KMS-11 (cell line): ENCODE results near the gene R3HCC1L.

Experiments used
- H2AFZ ChIP-seq: fragments of 200-600 bp; sonication (generic); 2 replicates; pipeline ENCODE4 v1.6.1; 2016; ENCODE audit warnings: antibody characterized with exemption, mixed run types, low read depth
- H3K27ac ChIP-seq: fragments of 200-600 bp; sonication (generic); 2 replicates; pipeline ENCODE4 v1.6.1; 2016; ENCODE audit warnings: mild to moderate bottlenecking, mixed run types
- H3K27me3 ChIP-seq: fragments of 200-600 bp; sonication (generic); 2 replicates; pipeline ENCODE4 v1.6.1; 2017; ENCODE audit warnings: mild to moderate bottlenecking, low read depth, mixed run types, moderate library complexity; ENCODE audit not compliant: insufficient read depth
- H3K36me3 ChIP-seq: fragments of 200-600 bp; sonication (generic); 2 replicates; pipeline ENCODE4 v1.6.1; 2017; ENCODE audit warnings: mild to moderate bottlenecking, mixed run types; ENCODE audit not compliant: insufficient read depth
- H3K4me1 ChIP-seq: fragments of 200-600 bp; sonication (generic); 2 replicates; pipeline ENCODE4 v1.6.1; 2016; ENCODE audit warnings: mild to moderate bottlenecking, low read depth, mixed run types; ENCODE audit not compliant: poor library complexity, severe bottlenecking
- H3K4me2 ChIP-seq: fragments of 200-600 bp; sonication (generic); 2 replicates; pipeline ENCODE4 v1.7.0; 2016; ENCODE audit warnings: mild to moderate bottlenecking, mixed run types
- H3K4me3 ChIP-seq: fragments of 200-600 bp; sonication (generic); IDR thresholded peaks from 2 replicates; pipeline ENCODE4 v1.6.1; 2017; ENCODE audit warnings: low read depth, low read length, mixed read lengths; ENCODE audit not compliant: insufficient read depth
- H3K79me2 ChIP-seq: fragments of 200-600 bp; sonication (generic); 2 replicates; pipeline ENCODE4 v1.6.1; 2016; ENCODE audit warnings: low read depth, mixed run types; ENCODE audit not compliant: insufficient read depth
- H3K9ac ChIP-seq: fragments of 200-600 bp; sonication (generic); 2 replicates; pipeline ENCODE4 v1.6.1; 2016; ENCODE audit warnings: mild to moderate bottlenecking, mixed run types
- H4K20me1 ChIP-seq: fragments of 200-600 bp; sonication (generic); 2 replicates; pipeline ENCODE4 v1.6.1; 2016; ENCODE audit warnings: mild to moderate bottlenecking, mixed run types; ENCODE audit not compliant: insufficient read depth
- TF ChIP-seq, protein P1 (sequence below): fragments of 200-600 bp; sonication (generic); conservative IDR thresholded peaks from 2 replicates; pipeline ENCODE4 v1.6.1; 2017; ENCODE audit warnings: low read depth, mild to moderate bottlenecking, antibody characterized with exemption, low read length, moderate library complexity, mixed read lengths

The R3HCC1L gene

GRCh38 chr10:98098247-98098646 lies 36.2 kb upstream of the R3HCC1L start:
- no peaks in the 10 kb centered on the region for H3K4me1 ChIP-seq

DNA sequence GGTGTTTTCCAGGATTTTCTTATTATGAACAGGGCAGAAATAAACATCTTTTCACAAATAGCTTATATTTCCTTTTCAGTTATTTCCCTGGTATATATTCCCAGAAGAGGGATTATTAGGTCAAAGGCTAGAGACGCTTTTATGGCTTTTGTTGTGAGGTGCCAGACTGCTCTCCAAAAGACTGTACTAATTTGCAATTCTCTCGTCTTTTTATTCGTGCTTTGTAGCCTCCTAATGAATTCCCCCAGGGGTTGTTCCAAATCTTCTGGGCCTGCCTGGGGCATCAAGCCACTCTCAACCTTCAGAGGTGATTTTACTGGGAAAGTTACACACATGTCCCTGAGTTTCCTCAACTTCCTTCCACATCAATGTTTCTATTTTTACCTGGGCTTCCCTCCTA lies 34.0 kb upstream of the R3HCC1L start:
- H3K4me2 ChIP-seq = no peak overlapping the region
- H3K4me1 ChIP-seq = no peaks in the 10 kb centered on the region
- H2AFZ ChIP-seq = no peak overlapping the region
- H3K4me3 ChIP-seq = no peak overlapping the region
- TF ChIP-seq, protein P1, sequence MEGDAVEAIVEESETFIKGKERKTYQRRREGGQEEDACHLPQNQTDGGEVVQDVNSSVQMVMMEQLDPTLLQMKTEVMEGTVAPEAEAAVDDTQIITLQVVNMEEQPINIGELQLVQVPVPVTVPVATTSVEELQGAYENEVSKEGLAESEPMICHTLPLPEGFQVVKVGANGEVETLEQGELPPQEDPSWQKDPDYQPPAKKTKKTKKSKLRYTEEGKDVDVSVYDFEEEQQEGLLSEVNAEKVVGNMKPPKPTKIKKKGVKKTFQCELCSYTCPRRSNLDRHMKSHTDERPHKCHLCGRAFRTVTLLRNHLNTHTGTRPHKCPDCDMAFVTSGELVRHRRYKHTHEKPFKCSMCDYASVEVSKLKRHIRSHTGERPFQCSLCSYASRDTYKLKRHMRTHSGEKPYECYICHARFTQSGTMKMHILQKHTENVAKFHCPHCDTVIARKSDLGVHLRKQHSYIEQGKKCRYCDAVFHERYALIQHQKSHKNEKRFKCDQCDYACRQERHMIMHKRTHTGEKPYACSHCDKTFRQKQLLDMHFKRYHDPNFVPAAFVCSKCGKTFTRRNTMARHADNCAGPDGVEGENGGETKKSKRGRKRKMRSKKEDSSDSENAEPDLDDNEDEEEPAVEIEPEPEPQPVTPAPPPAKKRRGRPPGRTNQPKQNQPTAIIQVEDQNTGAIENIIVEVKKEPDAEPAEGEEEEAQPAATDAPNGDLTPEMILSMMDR = no peak
- no peaks in the 10 kb centered on the region for H3K27me3 ChIP-seq
- H3K27ac ChIP-seq = no peak overlapping the region
- H4K20me1 ChIP-seq = no peaks in the 10 kb centered on the region
- no peaks in the 10 kb centered on the region for H3K79me2 ChIP-seq
- H3K9ac ChIP-seq = no peak overlapping the region
- H3K36me3 ChIP-seq = no peaks in the 10 kb centered on the region

More at GRCh38 chr10:98098247-98098646, 36.2 kb upstream of the R3HCC1L start:
- Histone ChIP-seq H3K4me3 (no peak overlapping the region), H3K27ac (no peak overlapping the region), H3K27me3 (no peaks in the 10 kb centered on the region), H3K4me2 (no peak overlapping the region), H4K20me1 (no peaks in the 10 kb centered on the region), H2AFZ (no peak overlapping the region), H3K79me2 (no peaks in the 10 kb centered on the region), H3K9ac (no peak overlapping the region), H3K36me3 (no peaks in the 10 kb centered on the region)
- TF ChIP-seq, protein P1 = no peak

- Histone ChIP-seq H3K79me2 (no peaks in the 10 kb centered on the region), H3K4me2 (no peak overlapping the region), H3K9ac (no peak overlapping the region), H4K20me1 (no peaks in the 10 kb centered on the region), H3K4me1 (no peaks in the 10 kb centered on the region), H3K27ac (no peak overlapping the region), H2AFZ (no peak overlapping the region), H3K36me3 (no peaks in the 10 kb centered on the region), H3K4me3 (no peak overlapping the region), H3K27me3 (no peaks in the 10 kb centered on the region)
- TF ChIP-seq, protein P1 = no peak
Observed at GRCh38 chr10:98101366-98101765, 33.1 kb upstream of the R3HCC1L start.

GRCh38 chr10:98104125-98104524 lies 30.3 kb upstream of the R3HCC1L start:
- H3K9ac ChIP-seq = no peak overlapping the region
- no peak overlapping the region for H3K4me2 ChIP-seq
- no peaks in the 10 kb centered on the region for H3K27me3 ChIP-seq
- no peak overlapping the region for H2AFZ ChIP-seq
- no peaks in the 10 kb centered on the region for H3K79me2 ChIP-seq
- no peaks in the 10 kb centered on the region for H3K4me1 ChIP-seq
- H4K20me1 ChIP-seq = no peaks in the 10 kb centered on the region
- H3K4me3 ChIP-seq = no peak overlapping the region
- H3K36me3 ChIP-seq = no peaks in the 10 kb centered on the region
- H3K27ac ChIP-seq = no peak overlapping the region
- TF ChIP-seq, protein P1 = no peak
